ENCODE results near the gene PDE6B. TPM values are rescaled to one million over a fixed set of nuclear protein-coding genes. Genes with fewer than 3 reads are reported as not detected.
A peak's percentile ranks its signal among the peaks of the same experiment; 100 is the strongest.

PDE6B gene
- total and polyA plus RNA-seq, 2 of the 13 experiments (the other 11 are each of a cell fraction or from before 2014, with no cell fraction given): 0.38 to 0.40 TPM

DNA sequence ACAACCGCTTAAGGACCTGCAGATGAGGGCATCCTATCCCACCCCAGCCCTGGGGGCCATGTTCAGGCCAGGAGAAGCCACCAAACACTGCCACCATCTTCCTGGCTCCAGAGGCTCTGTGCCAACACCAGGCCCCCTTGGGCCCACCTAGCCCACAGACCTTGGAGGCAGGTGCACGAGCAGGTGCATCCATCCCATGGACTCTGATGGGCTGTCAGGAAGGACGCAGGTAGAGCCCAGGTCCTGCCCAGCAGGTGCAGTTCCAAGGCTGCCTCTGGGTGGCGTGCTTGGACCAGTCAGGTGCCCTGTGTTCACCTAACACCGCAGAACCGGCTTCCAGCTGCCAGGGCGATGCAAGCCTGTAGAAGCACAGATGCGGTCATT is 22.8 kb upstream of the PDE6B start (continued):
- TF ChIP-seq, protein P1, sequence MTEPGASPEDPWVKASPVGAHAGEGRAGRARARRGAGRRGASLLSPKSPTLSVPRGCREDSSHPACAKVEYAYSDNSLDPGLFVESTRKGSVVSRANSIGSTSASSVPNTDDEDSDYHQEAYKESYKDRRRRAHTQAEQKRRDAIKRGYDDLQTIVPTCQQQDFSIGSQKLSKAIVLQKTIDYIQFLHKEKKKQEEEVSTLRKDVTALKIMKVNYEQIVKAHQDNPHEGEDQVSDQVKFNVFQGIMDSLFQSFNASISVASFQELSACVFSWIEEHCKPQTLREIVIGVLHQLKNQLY (CRISPR knock-in tag; IDR thresholded peaks at IDR 0.05): no peak
- TF ChIP-seq ZNF629 (CRISPR knock-in tag; conservative IDR thresholded peaks at IDR 0.05): no peak
- TF ChIP-seq ZSCAN12 (CRISPR knock-in tag; IDR thresholded peaks at IDR 0.05): no peak
- no peak for TF ChIP-seq ZNF3 (CRISPR knock-in tag; IDR thresholded peaks at IDR 0.05)
- no peak for TF ChIP-seq TMF1 (CRISPR knock-in tag; IDR thresholded peaks at IDR 0.05; ENCODE audit: low read depth)
- TF ChIP-seq, protein P2, sequence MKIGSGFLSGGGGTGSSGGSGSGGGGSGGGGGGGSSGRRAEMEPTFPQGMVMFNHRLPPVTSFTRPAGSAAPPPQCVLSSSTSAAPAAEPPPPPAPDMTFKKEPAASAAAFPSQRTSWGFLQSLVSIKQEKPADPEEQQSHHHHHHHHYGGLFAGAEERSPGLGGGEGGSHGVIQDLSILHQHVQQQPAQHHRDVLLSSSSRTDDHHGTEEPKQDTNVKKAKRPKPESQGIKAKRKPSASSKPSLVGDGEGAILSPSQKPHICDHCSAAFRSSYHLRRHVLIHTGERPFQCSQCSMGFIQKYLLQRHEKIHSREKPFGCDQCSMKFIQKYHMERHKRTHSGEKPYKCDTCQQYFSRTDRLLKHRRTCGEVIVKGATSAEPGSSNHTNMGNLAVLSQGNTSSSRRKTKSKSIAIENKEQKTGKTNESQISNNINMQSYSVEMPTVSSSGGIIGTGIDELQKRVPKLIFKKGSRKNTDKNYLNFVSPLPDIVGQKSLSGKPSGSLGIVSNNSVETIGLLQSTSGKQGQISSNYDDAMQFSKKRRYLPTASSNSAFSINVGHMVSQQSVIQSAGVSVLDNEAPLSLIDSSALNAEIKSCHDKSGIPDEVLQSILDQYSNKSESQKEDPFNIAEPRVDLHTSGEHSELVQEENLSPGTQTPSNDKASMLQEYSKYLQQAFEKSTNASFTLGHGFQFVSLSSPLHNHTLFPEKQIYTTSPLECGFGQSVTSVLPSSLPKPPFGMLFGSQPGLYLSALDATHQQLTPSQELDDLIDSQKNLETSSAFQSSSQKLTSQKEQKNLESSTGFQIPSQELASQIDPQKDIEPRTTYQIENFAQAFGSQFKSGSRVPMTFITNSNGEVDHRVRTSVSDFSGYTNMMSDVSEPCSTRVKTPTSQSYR (CRISPR knock-in tag; IDR thresholded peaks at IDR 0.05; ENCODE audit: borderline replicate concordance): no peak
- TF ChIP-seq NFRKB (IDR thresholded peaks at IDR 0.05): no peak
- TF ChIP-seq, protein P3, sequence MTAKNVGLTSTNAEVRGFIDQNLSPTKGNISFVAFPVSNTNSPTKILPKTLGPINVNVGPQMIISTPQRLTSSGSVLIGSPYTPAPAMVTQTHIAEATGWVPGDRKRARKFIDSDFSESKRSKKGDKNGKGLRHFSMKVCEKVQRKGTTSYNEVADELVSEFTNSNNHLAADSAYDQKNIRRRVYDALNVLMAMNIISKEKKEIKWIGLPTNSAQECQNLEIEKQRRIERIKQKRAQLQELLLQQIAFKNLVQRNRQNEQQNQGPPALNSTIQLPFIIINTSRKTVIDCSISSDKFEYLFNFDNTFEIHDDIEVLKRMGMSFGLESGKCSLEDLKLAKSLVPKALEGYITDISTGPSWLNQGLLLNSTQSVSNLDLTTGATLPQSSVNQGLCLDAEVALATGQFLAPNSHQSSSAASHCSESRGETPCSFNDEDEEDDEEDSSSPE (CRISPR knock-in tag; IDR thresholded peaks at IDR 0.05): no peak
- no peak for TF ChIP-seq ZNF839 (CRISPR knock-in tag; IDR thresholded peaks at IDR 0.05; ENCODE audit: borderline replicate concordance)
- TF ChIP-seq ZNF709 (CRISPR knock-in tag; IDR thresholded peaks at IDR 0.05): no peak
- TF ChIP-seq IKZF1 (IDR thresholded peaks at IDR 0.05): no peak
- no peak for TF ChIP-seq MBD4 (IDR thresholded peaks at IDR 0.05; ENCODE audit: borderline replicate concordance, low read length)
- TF ChIP-seq, protein P4, sequence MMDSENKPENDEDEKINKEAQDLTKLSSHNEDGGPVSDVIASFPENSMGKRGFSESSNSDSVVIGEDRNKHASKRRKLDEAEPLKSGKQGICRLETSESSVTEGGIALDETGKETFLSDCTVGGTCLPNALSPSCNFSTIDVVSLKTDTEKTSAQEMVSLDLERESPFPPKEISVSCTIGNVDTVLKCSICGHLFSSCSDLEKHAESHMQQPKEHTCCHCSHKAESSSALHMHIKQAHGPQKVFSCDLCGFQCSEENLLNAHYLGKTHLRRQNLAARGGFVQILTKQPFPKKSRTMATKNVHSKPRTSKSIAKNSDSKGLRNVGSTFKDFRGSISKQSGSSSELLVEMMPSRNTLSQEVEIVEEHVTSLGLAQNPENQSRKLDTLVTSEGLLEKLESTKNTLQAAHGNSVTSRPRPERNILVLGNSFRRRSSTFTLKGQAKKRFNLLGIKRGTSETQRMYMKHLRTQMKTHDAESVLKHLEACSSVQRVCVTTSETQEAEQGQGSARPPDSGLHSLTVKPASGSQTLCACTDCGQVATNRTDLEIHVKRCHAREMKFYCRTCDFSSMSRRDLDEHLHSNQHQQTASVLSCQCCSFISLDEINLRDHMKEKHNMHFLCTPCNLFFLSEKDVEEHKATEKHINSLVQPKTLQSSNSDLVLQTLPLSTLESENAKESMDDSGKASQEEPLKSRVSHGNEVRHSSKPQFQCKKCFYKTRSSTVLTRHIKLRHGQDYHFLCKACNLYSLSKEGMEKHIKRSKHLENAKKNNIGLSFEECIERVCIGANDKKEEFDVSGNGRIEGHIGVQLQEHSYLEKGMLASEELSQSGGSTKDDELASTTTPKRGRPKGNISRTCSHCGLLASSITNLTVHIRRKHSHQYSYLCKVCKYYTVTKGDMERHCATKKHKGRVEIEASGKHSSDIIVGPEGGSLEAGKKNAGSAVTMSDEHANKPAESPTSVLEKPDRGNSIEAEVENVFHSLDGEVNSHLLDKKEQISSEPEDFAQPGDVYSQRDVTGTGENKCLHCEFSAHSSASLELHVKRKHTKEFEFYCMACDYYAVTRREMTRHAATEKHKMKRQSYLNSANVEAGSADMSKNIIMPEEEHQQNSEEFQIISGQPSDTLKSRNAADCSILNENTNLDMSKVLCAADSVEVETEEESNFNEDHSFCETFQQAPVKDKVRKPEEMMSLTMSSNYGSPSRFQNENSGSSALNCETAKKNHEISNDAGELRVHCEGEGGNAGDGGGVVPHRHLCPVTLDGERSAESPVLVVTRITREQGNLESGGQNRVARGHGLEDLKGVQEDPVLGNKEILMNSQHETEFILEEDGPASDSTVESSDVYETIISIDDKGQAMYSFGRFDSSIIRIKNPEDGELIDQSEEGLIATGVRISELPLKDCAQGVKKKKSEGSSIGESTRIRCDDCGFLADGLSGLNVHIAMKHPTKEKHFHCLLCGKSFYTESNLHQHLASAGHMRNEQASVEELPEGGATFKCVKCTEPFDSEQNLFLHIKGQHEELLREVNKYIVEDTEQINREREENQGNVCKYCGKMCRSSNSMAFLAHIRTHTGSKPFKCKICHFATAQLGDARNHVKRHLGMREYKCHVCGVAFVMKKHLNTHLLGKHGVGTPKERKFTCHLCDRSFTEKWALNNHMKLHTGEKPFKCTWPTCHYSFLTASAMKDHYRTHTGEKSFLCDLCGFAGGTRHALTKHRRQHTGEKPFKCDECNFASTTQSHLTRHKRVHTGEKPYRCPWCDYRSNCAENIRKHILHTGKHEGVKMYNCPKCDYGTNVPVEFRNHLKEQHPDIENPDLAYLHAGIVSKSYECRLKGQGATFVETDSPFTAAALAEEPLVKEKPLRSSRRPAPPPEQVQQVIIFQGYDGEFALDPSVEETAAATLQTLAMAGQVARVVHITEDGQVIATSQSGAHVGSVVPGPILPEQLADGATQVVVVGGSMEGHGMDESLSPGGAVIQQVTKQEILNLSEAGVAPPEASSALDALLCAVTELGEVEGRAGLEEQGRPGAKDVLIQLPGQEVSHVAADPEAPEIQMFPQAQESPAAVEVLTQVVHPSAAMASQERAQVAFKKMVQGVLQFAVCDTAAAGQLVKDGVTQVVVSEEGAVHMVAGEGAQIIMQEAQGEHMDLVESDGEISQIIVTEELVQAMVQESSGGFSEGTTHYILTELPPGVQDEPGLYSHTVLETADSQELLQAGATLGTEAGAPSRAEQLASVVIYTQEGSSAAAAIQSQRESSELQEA (CRISPR knock-in tag; IDR thresholded peaks at IDR 0.05; ENCODE audit: not compliant biosample characterization): no peak
- no peak for TF ChIP-seq ZNF782 (CRISPR knock-in tag; IDR thresholded peaks at IDR 0.05; ENCODE audit: borderline replicate concordance)
- TF ChIP-seq SMARCC2 (IDR thresholded peaks at IDR 0.05): no peak
- TF ChIP-seq, protein P5, sequence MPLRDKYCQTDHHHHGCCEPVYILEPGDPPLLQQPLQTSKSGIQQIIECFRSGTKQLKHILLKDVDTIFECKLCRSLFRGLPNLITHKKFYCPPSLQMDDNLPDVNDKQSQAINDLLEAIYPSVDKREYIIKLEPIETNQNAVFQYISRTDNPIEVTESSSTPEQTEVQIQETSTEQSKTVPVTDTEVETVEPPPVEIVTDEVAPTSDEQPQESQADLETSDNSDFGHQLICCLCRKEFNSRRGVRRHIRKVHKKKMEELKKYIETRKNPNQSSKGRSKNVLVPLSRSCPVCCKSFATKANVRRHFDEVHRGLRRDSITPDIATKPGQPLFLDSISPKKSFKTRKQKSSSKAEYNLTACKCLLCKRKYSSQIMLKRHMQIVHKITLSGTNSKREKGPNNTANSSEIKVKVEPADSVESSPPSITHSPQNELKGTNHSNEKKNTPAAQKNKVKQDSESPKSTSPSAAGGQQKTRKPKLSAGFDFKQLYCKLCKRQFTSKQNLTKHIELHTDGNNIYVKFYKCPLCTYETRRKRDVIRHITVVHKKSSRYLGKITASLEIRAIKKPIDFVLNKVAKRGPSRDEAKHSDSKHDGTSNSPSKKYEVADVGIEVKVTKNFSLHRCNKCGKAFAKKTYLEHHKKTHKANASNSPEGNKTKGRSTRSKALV (CRISPR knock-in tag; IDR thresholded peaks at IDR 0.05): no peak
- TF ChIP-seq RXRB (CRISPR knock-in tag; IDR thresholded peaks at IDR 0.05; ENCODE audit: borderline replicate concordance): 0 out of 2 replicates have a peak, but pooled peaks have one; percentile 28
